ENCODE results near the gene MLANA. TPM values are rescaled to one million over a fixed set of nuclear protein-coding genes. Genes with fewer than 3 reads are reported as not detected.
"Not testable (repeated sequence)": the region's sequence is repeated elsewhere in the genome, so short reads cannot be mapped to it uniquely, and the experiment has no call there.

Gene MLANA
- total RNA-seq, 1 experiment from 2014 or later = not detected

GRCh38 chr9:5876711-5877110, 14.0 kb upstream of the MLANA start:
- Histone ChIP-seq H3K4me1 (replicated peaks) (peaks cover 10% of the 10 kb centered on the region), H3K9me3 (replicated peaks) (no peaks in the 10 kb centered on the region), H3K36me3 (no peaks in the 10 kb centered on the region), H3K27me3 (replicated peaks) (no peaks in the 10 kb centered on the region), H3K27ac (no peak overlapping the region), H3K4me3 (no peak overlapping the region)
- no peak for DNase-seq (ENCODE audit: low read depth in 1 of 2, low spot score in 2 of 2)

GRCh38 chr9:5879419-5880181, 11.1 kb upstream of the MLANA start:
- H3K27me3 ChIP-seq (replicated peaks) = no peaks in the 10 kb centered on the region
- no peak overlapping the region for H3K4me3 ChIP-seq
- H3K4me1 ChIP-seq (replicated peaks) = peaks cover 10% of the 10 kb centered on the region
- no peaks in the 10 kb centered on the region for H3K36me3 ChIP-seq
- H3K27ac ChIP-seq = no peak overlapping the region
- H3K9me3 ChIP-seq (replicated peaks) = no peaks in the 10 kb centered on the region
- DNase-seq (ENCODE audit: low read depth in 1 of 2, low spot score in 2 of 2) = peak in 1 of 2 experiments; percentile 56

- H3K27ac ChIP-seq; H3K4me3 ChIP-seq; H3K4me1 ChIP-seq (replicated peaks); DNase-seq (ENCODE audit: low read depth in 1 of 2, low spot score in 2 of 2); H3K36me3 ChIP-seq; H3K27me3 ChIP-seq (replicated peaks); H3K9me3 ChIP-seq (replicated peaks): not testable (repeated sequence)
Measured at GRCh38 chr9:5882244-5883012, 8.3 kb upstream of the MLANA start.

- H3K4me1 ChIP-seq (replicated peaks) = peaks cover 10% of the 10 kb centered on the region
- H3K4me3 ChIP-seq = no peak overlapping the region
- DNase-seq (ENCODE audit: low read depth in 1 of 2, low spot score in 2 of 2) = no peak
- no peaks in the 10 kb centered on the region for H3K27me3 ChIP-seq (replicated peaks)
- no peak overlapping the region for H3K27ac ChIP-seq
- H3K9me3 ChIP-seq (replicated peaks) = no peaks in the 10 kb centered on the region
- H3K36me3 ChIP-seq = no peaks in the 10 kb centered on the region
Measured at GRCh38 chr9:5884191-5884590, 6.5 kb upstream of the MLANA start.

- peak; percentile 6 to 55 for DNase-seq (ENCODE audit: low read depth in 1 of 2, low spot score in 2 of 2)
Measured at GRCh38 chr9:5886114-5886939, 4.4 kb upstream of the MLANA start.

GRCh38 chr9:5892456-5893133, 1.9 kb downstream of the MLANA start:
- Histone ChIP-seq H3K4me3 (no peak overlapping the region), H3K27me3 (replicated peaks) (no peaks in the 10 kb centered on the region), H3K27ac (no peak overlapping the region), H3K36me3 (no peaks in the 10 kb centered on the region), H3K4me1 (replicated peaks) (no peaks in the 10 kb centered on the region), H3K9me3 (replicated peaks) (no peaks in the 10 kb centered on the region)
- DNase-seq (ENCODE audit: low read depth in 1 of 2, low spot score in 2 of 2) = no peak

More at GRCh38 chr9:5886114-5886939, 4.4 kb upstream of the MLANA start:
- Histone ChIP-seq H3K36me3 (no peaks in the 10 kb centered on the region), H3K9me3 (replicated peaks) (no peaks in the 10 kb centered on the region), H3K4me3 (no peak overlapping the region), H3K27ac (no peak overlapping the region), H3K27me3 (replicated peaks) (no peaks in the 10 kb centered on the region), H3K4me1 (replicated peaks) (no peaks in the 10 kb centered on the region)

- no peak overlapping the region for H3K27ac ChIP-seq
Measured at GRCh38 chr9:5893134-5893505, 2.4 kb downstream of the MLANA start.

GRCh38 chr9:5893591-5894236, 3.0 kb downstream of the MLANA start:
- no peak overlapping the region for H3K4me3 ChIP-seq
- H3K27ac ChIP-seq = no peak overlapping the region
- H3K9me3 ChIP-seq (replicated peaks) = no peaks in the 10 kb centered on the region
- no peaks in the 10 kb centered on the region for H3K27me3 ChIP-seq (replicated peaks)
- H3K36me3 ChIP-seq = no peaks in the 10 kb centered on the region
- no peaks in the 10 kb centered on the region for H3K4me1 ChIP-seq (replicated peaks)
- DNase-seq (ENCODE audit: low read depth in 1 of 2, low spot score in 2 of 2) = no peak

More at GRCh38 chr9:5893134-5893505, 2.4 kb downstream of the MLANA start:
- H3K4me3 ChIP-seq = no peak overlapping the region
- H3K9me3 ChIP-seq (replicated peaks) = no peaks in the 10 kb centered on the region
- DNase-seq (ENCODE audit: low read depth in 1 of 2, low spot score in 2 of 2) = no peak
- no peaks in the 10 kb centered on the region for H3K36me3 ChIP-seq
- H3K4me1 ChIP-seq (replicated peaks) = no peaks in the 10 kb centered on the region
- H3K27me3 ChIP-seq (replicated peaks) = no peaks in the 10 kb centered on the region

GRCh38 chr9:5894237-5894959, 3.7 kb downstream of the MLANA start:
- no peak for DNase-seq (ENCODE audit: low read depth in 1 of 2, low spot score in 2 of 2)
- Histone ChIP-seq H3K4me1 (replicated peaks) (no peaks in the 10 kb centered on the region), H3K27ac (no peak overlapping the region), H3K27me3 (replicated peaks) (no peaks in the 10 kb centered on the region), H3K4me3 (no peak overlapping the region), H3K9me3 (replicated peaks) (no peaks in the 10 kb centered on the region), H3K36me3 (no peaks in the 10 kb centered on the region)

- no peaks in the 10 kb centered on the region for H3K4me1 ChIP-seq (replicated peaks)
- no peak overlapping the region for H3K27ac ChIP-seq
- DNase-seq (ENCODE audit: low read depth in 1 of 2, low spot score in 2 of 2) = no peak
- H3K27me3 ChIP-seq (replicated peaks) = no peaks in the 10 kb centered on the region
- no peaks in the 10 kb centered on the region for H3K36me3 ChIP-seq
- no peaks in the 10 kb centered on the region for H3K9me3 ChIP-seq (replicated peaks)
- no peak overlapping the region for H3K4me3 ChIP-seq
Measured at GRCh38 chr9:5895782-5896181, 5.1 kb downstream of the MLANA start.

- DNase-seq (ENCODE audit: low read depth in 1 of 2, low spot score in 2 of 2) = no peak
- Histone ChIP-seq H3K36me3 (no peaks in the 10 kb centered on the region), H3K4me1 (replicated peaks) (no peaks in the 10 kb centered on the region), H3K27ac (no peak overlapping the region), H3K4me3 (no peak overlapping the region), H3K27me3 (replicated peaks) (no peaks in the 10 kb centered on the region), H3K9me3 (replicated peaks) (no peaks in the 10 kb centered on the region)
Measured at GRCh38 chr9:5896863-5897262, 6.2 kb downstream of the MLANA start.

GRCh38 chr9:5897851-5898250, 7.2 kb downstream of the MLANA start:
- no peak overlapping the region for H3K4me3 ChIP-seq
- H3K9me3 ChIP-seq (replicated peaks) = no peaks in the 10 kb centered on the region
- no peaks in the 10 kb centered on the region for H3K27me3 ChIP-seq (replicated peaks)
- H3K36me3 ChIP-seq = no peaks in the 10 kb centered on the region
- H3K4me1 ChIP-seq (replicated peaks) = no peaks in the 10 kb centered on the region
- H3K27ac ChIP-seq = no peak overlapping the region
- DNase-seq (ENCODE audit: low read depth in 1 of 2, low spot score in 2 of 2) = no peak
